Stimulated activated CD8-positive, alpha-beta memory T cell treated with anti-CD3 and anti-CD28 coated beads, Interleukin-15, amount 100 ng/mL, for 1 hour (primary cell): Measurements from ENCODE around the gene STUM.
"Not testable (repeated sequence)": the region's sequence is repeated elsewhere in the genome, so short reads cannot be mapped to it uniquely, and the experiment has no call there.

Experiments used
- DNase-seq: peaks from one replicate; pipeline ENCODE4 v3.0.0-alpha.2; 2020; ENCODE audit warnings: low read depth

STUM gene

GRCh38 chr1:226548256-226549093 lies at the start of gene STUM:
Gene STUM, plus strand, starts transcription at chr1:226548764. Its CDS starts 141 bp downstream, at chr1:226548905.
- no peak for DNase-seq

GRCh38 chr1:226499699-226500098 lies 48.9 kb upstream of the STUM start:
- DNase-seq: not testable (repeated sequence)

DNA sequence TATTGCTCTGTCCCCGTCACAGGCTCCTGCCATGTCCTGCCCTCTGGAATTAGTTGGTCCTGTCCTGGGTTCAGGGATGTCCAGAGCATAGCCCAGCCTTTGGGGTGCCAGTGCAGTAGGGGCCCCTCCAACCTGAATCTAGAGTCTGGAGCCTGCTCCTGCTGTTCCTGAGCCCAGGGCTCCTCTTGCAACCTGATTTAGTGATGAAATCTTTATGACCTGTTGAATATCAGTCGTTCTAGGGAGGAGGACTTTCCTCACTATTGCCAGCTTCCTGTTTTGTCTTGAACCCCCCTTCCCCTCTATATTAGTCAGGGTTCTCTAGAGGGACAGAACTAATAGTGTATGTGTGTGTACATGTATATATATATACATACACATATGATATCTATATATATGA lies 42.5 kb upstream of the STUM start:
- no peak for DNase-seq

- no peak for DNase-seq
Measured at GRCh38 chr1:226506921-226507320, 41.6 kb upstream of the STUM start.

DNA sequence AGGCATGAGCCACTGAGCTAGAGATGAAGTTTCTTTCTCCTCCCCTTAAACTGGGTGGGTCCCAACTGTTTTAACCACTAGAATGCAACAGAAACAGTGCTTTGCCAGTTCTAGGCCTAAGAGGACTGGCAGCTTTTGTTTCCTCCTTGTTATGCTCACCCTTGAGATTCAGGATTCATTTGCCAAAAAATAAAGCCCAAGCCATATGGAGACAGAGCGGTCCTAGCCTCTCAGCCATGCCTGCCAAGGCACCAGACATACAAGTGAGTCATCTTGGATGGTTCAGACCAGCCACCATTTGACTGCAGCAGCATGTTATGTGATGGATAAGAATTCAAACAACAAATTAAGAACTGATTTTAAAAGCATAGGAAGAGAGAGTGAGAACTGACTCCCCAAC lies 38.1 kb upstream of the STUM start:
- no peak for DNase-seq

- no peak for DNase-seq
Measured at GRCh38 chr1:226511296-226511695, 37.3 kb upstream of the STUM start.

DNA sequence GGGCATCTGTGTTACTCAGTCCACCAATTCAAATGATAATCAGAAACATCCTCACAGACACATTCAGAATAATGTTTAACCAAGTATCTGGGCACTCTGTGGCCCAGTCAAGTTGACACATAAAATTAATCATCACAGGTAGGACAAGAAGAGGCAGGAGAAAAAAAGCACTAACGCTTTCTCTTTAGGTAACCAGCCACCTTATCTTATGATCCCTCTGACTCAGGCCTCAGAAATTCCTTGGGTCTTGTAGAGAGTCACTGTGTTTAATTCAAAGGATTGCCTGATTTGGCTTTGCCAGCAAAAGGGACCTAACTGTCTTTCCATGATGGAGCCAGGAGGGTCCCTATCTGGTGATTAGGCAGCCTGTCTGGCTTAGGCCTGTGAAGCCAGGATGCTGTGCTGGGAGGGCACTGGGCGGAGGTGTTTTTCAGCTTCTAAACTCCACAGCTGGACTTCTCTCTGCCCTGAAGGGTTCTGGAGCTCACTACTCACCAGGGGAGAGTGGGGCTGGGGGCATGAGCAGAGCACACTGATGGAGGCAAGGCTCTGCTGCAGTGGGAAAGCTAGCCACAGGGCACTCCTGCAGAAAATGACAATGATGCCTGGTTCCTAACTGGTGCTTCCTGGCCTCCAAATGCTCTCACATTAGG lies 36.4 kb upstream of the STUM start:
- no peak for DNase-seq

DNA sequence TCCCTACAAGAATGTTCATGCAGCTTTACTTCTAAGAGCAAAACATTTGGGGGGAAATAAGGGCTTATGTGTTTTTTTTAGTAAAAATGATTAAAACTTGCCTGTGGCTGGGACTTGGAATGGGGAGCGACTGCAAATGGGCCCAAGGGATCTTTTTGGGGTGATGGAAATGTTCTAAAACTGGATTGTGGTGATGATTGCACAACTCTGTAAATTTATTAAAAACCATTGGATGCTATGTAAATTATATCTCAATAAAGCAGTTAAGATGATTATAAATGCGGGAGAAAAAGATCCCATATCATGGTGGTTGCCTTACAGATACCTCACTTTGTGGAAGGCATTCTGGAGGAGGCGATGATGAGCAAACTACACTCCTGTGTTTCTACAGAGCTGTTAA lies 30.2 kb upstream of the STUM start:
- no peak for DNase-seq

DNA sequence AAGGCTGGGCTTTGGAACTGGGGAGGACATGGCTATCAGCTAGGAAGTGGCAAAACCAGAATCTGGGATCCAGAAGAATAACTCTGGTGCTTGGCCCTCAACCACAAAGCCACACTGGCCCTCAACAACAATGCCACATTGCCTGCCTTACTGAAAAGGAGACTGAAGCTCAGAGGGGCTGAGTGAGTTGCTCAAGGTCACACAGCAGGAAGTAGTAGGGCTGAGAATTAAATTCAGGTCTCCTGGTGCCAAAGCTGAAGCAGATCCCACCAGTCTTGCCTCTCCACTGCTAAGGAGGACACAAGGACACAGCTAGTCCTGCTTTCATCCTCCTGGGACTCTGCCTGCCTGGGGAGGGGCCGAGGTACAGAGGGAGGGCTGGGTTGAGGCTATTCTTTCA lies 29.4 kb upstream of the STUM start:
- DNase-seq: no peak

DNA sequence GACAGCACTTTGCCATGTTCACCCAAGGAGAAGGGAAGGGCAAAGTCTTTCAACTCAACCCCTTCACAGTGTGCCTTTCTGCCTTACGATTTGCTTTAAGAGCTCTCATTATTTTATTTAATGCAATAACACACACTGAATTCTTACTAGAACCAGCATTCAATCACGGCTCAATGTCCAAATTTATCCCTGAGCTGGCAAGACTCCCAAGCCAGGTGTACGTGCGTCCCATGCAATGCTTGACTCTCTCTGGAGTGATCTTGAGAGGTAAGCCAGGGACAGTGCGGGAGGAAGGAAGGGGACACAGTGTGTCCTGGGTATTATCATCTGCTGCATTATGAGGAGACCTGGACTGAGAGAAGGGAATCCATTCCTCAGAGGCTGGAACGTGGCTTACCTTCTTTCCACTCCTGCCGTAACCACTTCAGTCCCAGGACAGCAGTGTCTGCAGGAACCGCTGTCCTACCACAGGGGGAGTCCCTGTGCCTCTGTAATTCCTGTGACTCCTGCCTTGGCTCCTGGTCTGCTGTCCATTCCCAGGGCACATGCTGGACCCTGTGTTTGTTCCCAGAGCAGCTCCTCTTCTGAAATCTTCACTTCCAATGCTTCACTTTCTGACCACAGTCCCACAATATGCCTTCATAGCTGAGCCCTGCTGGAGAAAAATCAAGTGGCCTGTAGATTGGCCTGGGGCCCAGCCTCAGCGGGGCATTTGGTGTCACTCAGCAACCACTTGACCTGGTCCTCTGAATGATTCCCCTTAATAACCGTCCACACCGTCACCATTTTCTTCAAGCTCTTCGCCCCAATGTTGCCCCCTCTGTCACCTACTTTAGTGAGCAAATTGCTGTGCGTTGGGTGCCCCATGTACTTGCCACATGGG lies 28.6 kb upstream of the STUM start:
- no peak for DNase-seq

- no peak for DNase-seq
Measured at GRCh38 chr1:226520640-226521355, 27.8 kb upstream of the STUM start.

DNA sequence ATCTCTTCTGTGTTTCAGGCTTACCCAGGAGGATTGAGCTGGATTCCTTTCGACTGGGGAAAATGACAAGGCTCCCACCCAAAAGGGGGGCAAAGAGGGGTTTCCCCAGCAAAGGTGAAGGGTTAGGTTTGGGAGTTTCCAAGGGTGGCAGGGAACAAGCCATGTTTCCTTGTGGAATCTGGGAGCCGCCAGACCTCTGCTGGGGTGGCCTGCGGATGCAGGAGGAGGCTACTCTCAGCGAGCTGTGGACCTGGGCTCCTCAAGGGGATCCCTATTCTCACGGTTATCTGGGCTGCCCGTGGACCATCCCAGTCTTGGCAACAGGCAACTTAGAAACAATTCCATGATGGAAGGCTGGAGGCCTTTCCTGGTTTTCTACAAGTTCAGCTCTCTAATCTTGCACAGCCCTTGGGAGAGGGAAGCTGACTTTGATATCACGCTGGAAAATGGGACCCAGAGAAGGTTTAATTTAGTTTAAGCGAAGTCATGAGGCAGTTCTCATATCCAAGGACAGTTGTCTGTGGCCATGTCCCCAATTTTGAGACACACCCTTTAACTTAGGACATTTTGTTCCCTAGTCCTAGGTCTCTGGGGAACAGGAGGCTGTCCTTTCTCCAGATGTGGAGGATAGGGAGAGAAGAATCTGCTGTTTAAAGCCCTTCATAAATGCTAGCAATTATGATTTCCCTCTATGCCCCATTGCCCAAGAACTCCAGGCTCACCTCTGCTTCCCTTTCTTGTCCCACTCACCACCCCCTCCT lies 24.7 kb upstream of the STUM start:
- no peak for DNase-seq

DNA sequence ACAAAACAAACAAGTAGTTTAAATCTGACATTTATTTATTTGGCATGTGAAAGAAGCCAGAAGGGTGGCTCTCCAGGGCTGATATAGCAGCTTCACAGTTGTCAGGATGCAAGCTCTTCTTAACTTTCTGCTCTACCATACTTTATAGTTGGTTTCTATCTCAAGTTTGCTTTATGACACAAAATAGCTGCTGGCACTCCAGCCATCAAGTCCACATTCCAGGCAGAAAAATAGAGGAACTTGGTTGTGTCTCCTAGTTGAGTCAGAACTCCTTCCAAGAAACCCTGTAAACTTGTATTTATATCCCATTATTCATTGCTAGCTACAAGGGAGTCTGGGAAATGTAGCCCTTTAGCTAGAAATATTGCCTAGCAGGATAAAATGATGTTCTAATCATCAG lies 24.0 kb upstream of the STUM start:
- no peak for DNase-seq

GRCh38 chr1:226525750-226526149 lies 22.8 kb upstream of the STUM start:
- no peak for DNase-seq

- no peak for DNase-seq
Measured at GRCh38 chr1:226526801-226527595, 21.6 kb upstream of the STUM start.

GRCh38 chr1:226529891-226530290 lies 18.7 kb upstream of the STUM start:
- DNase-seq: no peak

- DNase-seq: no peak
Measured at GRCh38 chr1:226530591-226530990, 18.0 kb upstream of the STUM start.

DNA sequence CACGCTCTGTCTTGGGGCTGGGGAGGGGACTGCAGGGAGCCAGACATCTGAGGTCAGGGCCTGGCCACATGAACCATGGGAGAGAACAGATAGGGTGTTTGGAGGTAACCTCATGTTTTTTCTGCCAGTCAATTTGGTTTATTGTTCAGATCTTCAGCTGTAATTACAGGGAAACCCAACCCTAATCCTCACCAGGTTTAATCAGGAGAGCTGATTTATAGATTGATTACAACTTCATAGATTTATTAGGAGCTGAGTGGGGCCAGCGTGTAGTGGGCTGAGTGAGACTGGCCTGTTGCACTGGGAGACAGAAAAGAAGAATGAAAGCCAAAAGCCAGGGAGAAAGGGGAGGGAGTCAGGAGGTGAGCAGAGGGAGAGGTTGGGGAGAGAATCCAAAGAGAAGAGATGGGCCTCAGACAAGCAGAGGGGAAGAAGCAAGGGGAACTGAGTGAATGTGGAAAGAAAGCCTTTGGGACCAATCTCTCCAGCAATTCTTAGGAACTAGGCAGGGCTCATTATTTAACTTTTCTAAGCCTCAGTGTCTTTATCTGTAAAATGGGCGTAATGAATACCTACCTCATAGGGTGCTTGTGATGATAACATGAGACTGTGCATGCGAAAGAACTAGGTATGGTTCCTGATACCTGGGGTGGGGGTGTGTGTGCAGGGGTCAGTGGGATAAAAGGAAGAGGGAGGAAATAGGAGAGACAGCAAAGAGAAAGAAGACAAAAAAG lies 17.0 kb upstream of the STUM start:
- no peak for DNase-seq

- no peak for DNase-seq
Measured at GRCh38 chr1:226532553-226532952, 16.0 kb upstream of the STUM start.

- DNase-seq: no peak
Measured at GRCh38 chr1:226533220-226533619, 15.3 kb upstream of the STUM start.
